HAP-1 (cell line): Measurements from ENCODE around the gene EGFL6.
"Not testable (repeated sequence)": the region's sequence is repeated elsewhere in the genome, so short reads cannot be mapped to it uniquely, and the experiment has no call there.

Source experiments
- DNase-seq, 2 experiments: peaks; one replicate each; pipeline ENCODE4 v3.0.0-alpha.2; 2016 to 2020; ENCODE audit warnings: low spot score in 2 of 2
- H3K27me3 ChIP-seq: fragments of 250-450 bp; sonication (Bioruptor Pico); 2 replicates; pipeline ENCODE4 v1.5.1; 2020; ENCODE audit warnings: low read depth, mild to moderate bottlenecking, moderate library complexity
- H3K36me3 ChIP-seq: fragments of 250-450 bp; sonication (Bioruptor Pico); replicated peaks from 2 replicates; pipeline ENCODE4 v1.5.1; 2020; ENCODE audit warnings: mild to moderate bottlenecking
- H3K4me1 ChIP-seq: fragments of 250-450 bp; sonication (Bioruptor Pico); 2 replicates; pipeline ENCODE4 v1.5.1; 2020; ENCODE audit warnings: mild to moderate bottlenecking
- H3K4me3 ChIP-seq: fragments of 250-450 bp; sonication (Bioruptor Pico); 2 replicates; pipeline ENCODE4 v1.5.1; 2020; ENCODE audit warnings: mild to moderate bottlenecking, moderate library complexity
- H3K9me3 ChIP-seq: fragments of 250-450 bp; sonication (Bioruptor Pico); 2 replicates; pipeline ENCODE4 v1.5.1; 2020; ENCODE audit warnings: mild to moderate bottlenecking, moderate library complexity
- in situ Hi-C: fragments of 300-500 bp; cut with MboI; formaldehyde crosslinking; loops from 3 replicates; pipeline ENCODE4 v1.14.3; 2020; ENCODE audit warnings: low sequenced_read_pairs, inconsistent platforms, mixed read lengths

Gene EGFL6

GRCh38 chrX:13607331-13607995, 38.1 kb downstream of the EGFL6 start:
- Histone ChIP-seq H3K36me3 (no peaks in the 10 kb centered on the region), H3K4me1 (no peaks in the 10 kb centered on the region), H3K4me3 (no peak overlapping the region), H3K9me3 (no peaks in the 10 kb centered on the region), H3K27me3 (no peaks in the 10 kb centered on the region; the same call in 1 of the 2 replicates)
- in situ Hi-C loops, result no loop called here
- no peak for DNase-seq

GRCh38 chrX:13607996-13608365, 38.6 kb downstream of the EGFL6 start:
- H3K9me3 ChIP-seq, result no peaks in the 10 kb centered on the region
- no peaks in the 10 kb centered on the region for H3K27me3 ChIP-seq
- no peaks in the 10 kb centered on the region for H3K36me3 ChIP-seq
- peak in 1 of 2 experiments; percentile 12 for DNase-seq
- no peak overlapping the region for H3K4me3 ChIP-seq
- no peaks in the 10 kb centered on the region for H3K4me1 ChIP-seq
- in situ Hi-C loops, result no loop called here

GRCh38 chrX:13614154-13614553, 44.8 kb downstream of the EGFL6 start:
- no peaks in the 10 kb centered on the region for H3K36me3 ChIP-seq

GRCh38 chrX:13620207-13620606, 50.8 kb downstream of the EGFL6 start:
- H3K4me3 ChIP-seq, result no peak overlapping the region
- no peaks in the 10 kb centered on the region for H3K27me3 ChIP-seq
- H3K9me3 ChIP-seq, result no peaks in the 10 kb centered on the region
- DNase-seq, result peak; percentile 21 to 96
- H3K4me1 ChIP-seq, result peaks cover 12% of the 10 kb centered on the region
- in situ Hi-C loops, result no loop called here
- no peaks in the 10 kb centered on the region for H3K36me3 ChIP-seq

More at GRCh38 chrX:13614154-13614553, 44.8 kb downstream of the EGFL6 start:
- DNase-seq, result no peak
- H3K27me3 ChIP-seq, result no peaks in the 10 kb centered on the region
- no peaks in the 10 kb centered on the region for H3K4me1 ChIP-seq
- H3K4me3 ChIP-seq, result no peak overlapping the region
- no peaks in the 10 kb centered on the region for H3K9me3 ChIP-seq
- in situ Hi-C loops, result no loop called here

GRCh38 chrX:13622401-13622964, 53.1 kb downstream of the EGFL6 start:
- peaks cover 12% of the 10 kb centered on the region for H3K4me1 ChIP-seq
- H3K36me3 ChIP-seq, result no peaks in the 10 kb centered on the region
- 0 out of 2 replicates have a peak, but pooled peaks cover 2% of the 10 kb centered on the region for H3K27me3 ChIP-seq
- no peak overlapping the region for H3K4me3 ChIP-seq
- H3K9me3 ChIP-seq, result no peaks in the 10 kb centered on the region
- in situ Hi-C loops, result no loop called here
- DNase-seq, result no peak

- no peaks in the 10 kb centered on the region for H3K36me3 ChIP-seq
- H3K27me3 ChIP-seq, result 0 out of 2 replicates have a peak, but pooled peaks cover 2% of the 10 kb centered on the region
- H3K4me1 ChIP-seq, result no peaks in the 10 kb centered on the region
- H3K4me3 ChIP-seq, result no peak overlapping the region
- DNase-seq, result no peak
- H3K9me3 ChIP-seq, result 0 out of 2 replicates have a peak, but pooled peaks cover 4% of the 10 kb centered on the region
- in situ Hi-C loops, result no loop called here
Measured at GRCh38 chrX:13627306-13627705, 57.9 kb downstream of the EGFL6 start.

GRCh38 chrX:13637224-13637623, 67.8 kb downstream of the EGFL6 start:
- not testable (repeated sequence) for H3K27me3 ChIP-seq, H3K4me1 ChIP-seq, DNase-seq, H3K9me3 ChIP-seq, H3K36me3 ChIP-seq, H3K4me3 ChIP-seq
- in situ Hi-C loops, result loop anchor here (5.0 kb wide), 1 partner anchor 120 kb away; no protein-coding TSS in a partner anchor

- no peaks in the 10 kb centered on the region for H3K36me3 ChIP-seq
- no peak overlapping the region for H3K4me3 ChIP-seq
- in situ Hi-C loops, result loop anchor here (5.0 kb wide), 1 partner anchor 121 kb away; no protein-coding TSS in a partner anchor
- DNase-seq, result no peak
- peaks cover 2% of the 10 kb centered on the region; the same call in 1 of the 2 replicates for H3K9me3 ChIP-seq
- H3K27me3 ChIP-seq, result no peaks in the 10 kb centered on the region
- peaks cover 5% of the 10 kb centered on the region; the same call in 1 of the 2 replicates for H3K4me1 ChIP-seq
Measured at GRCh38 chrX:13638021-13638420, 68.6 kb downstream of the EGFL6 start.

- in situ Hi-C loops, result loop anchor here (5.0 kb wide), 1 partner anchor 122 kb away; no protein-coding TSS in a partner anchor
- Histone ChIP-seq H3K4me3 (no peak overlapping the region), H3K27me3 (no peaks in the 10 kb centered on the region), H3K36me3 (no peaks in the 10 kb centered on the region), H3K9me3 (peaks cover 2% of the 10 kb centered on the region; the same call in 1 of the 2 replicates), H3K4me1 (peaks cover 5% of the 10 kb centered on the region; the same call in 1 of the 2 replicates)
- DNase-seq, result peak; percentile 25 to 47
Measured at GRCh38 chrX:13638826-13639225, 69.4 kb downstream of the EGFL6 start.

- H3K27me3 ChIP-seq, H3K4me1 ChIP-seq, H3K4me3 ChIP-seq, H3K36me3 ChIP-seq, in situ Hi-C loops, H3K9me3 ChIP-seq, DNase-seq: not testable (repeated sequence)
Measured at GRCh38 chrX:13641684-13642083, 72.3 kb downstream of the EGFL6 start.

- Histone ChIP-seq H3K9me3 (no peaks in the 10 kb centered on the region), H3K27me3 (no peaks in the 10 kb centered on the region), H3K36me3 (no peaks in the 10 kb centered on the region), H3K4me3 (no peak overlapping the region), H3K4me1 (peaks cover 6% of the 10 kb centered on the region)
- DNase-seq, result no peak
- in situ Hi-C loops, result no loop called here
Measured at GRCh38 chrX:13645464-13646153, 76.2 kb downstream of the EGFL6 start.

- H3K4me3 ChIP-seq, result no peak overlapping the region
- peaks cover 6% of the 10 kb centered on the region for H3K4me1 ChIP-seq
- H3K27me3 ChIP-seq, result no peaks in the 10 kb centered on the region
- no peaks in the 10 kb centered on the region for H3K9me3 ChIP-seq
- peak; percentile 67 to 83 for DNase-seq
- no peaks in the 10 kb centered on the region for H3K36me3 ChIP-seq
- in situ Hi-C loops, result no loop called here
Measured at GRCh38 chrX:13646154-13646549, 76.8 kb downstream of the EGFL6 start.

- H3K36me3 ChIP-seq, result no peaks in the 10 kb centered on the region
- no peak overlapping the region for H3K4me3 ChIP-seq
- H3K9me3 ChIP-seq, result no peaks in the 10 kb centered on the region
- H3K4me1 ChIP-seq, result peaks cover 8% of the 10 kb centered on the region
- no peaks in the 10 kb centered on the region for H3K27me3 ChIP-seq
- in situ Hi-C loops, result no loop called here
- DNase-seq, result peak in 1 of 2 experiments; percentile 61
Measured at GRCh38 chrX:13647709-13648212, 78.4 kb downstream of the EGFL6 start.

GRCh38 chrX:13648336-13648735, 78.9 kb downstream of the EGFL6 start:
- H3K9me3 ChIP-seq, H3K4me1 ChIP-seq, in situ Hi-C loops, H3K27me3 ChIP-seq, H3K36me3 ChIP-seq, H3K4me3 ChIP-seq, DNase-seq: not testable (repeated sequence)
